Right forelimb (tissue), 1 donor: ENCODE results near the gene RETN.
A peak's percentile ranks its signal among the peaks of the same experiment; 100 is the strongest.

Experiments
- DNase-seq: peaks from one replicate; pipeline ENCODE4 v3.0.0-alpha.2; 2018

Gene RETN

DNA sequence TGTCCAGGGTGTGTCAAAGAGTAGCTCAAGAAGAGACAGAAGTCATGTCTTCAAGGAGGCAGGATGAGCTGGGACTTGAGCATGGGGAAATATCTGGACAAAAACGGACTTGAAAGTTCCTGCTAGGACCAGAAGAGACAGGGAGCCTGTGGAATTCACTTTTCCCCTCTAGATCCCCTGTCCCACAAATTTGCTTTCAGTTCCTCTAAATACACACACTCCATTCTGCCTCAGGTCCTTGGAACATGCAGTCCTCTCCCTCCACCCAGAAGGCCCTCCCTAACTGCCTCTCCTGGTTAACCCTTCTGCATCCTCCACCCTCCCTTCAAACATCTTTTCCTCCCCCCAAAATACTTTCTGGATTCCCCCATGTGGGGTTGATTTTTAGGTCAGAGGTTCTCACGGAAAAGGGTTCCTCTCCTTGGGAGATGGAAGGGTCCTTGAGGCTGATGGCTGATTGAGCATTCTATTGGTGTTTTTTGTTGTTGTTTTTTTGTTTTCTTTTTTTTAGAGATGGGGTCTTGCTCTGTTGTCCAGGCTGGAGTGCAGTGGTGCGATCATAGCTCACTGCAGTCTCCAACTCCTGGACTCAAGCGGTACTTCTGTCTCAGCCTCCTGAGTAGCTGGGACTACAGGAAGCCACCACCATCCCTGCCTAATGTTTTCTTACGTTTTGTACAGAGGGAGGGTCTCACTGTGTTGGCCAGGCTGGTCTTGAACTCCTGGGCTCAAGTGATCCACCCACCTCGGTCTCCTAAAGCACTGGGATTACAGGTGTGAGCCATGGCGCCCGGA, 6.9 kb upstream of the RETN start:
- no peak for DNase-seq

DNA sequence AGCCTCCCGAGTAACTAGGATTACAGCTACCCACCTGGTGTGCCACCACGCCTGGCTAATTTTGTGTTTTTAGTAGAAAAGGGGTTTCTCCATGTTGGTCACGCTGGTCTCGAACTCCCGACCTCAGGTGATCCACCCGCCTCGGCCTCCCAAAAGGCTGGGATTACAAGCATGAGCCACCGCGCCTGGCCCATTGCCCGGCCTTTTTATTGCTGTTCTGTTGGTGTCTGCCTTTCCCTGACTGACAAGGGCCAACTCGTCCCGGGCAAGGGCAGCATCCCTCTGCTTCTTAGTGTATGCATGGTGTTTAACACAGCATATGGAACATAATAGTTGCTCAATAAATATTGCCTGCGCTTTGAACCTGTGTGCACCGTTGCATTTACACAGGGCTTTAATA, 6.2 kb upstream of the RETN start:
- no peak for DNase-seq

DNA sequence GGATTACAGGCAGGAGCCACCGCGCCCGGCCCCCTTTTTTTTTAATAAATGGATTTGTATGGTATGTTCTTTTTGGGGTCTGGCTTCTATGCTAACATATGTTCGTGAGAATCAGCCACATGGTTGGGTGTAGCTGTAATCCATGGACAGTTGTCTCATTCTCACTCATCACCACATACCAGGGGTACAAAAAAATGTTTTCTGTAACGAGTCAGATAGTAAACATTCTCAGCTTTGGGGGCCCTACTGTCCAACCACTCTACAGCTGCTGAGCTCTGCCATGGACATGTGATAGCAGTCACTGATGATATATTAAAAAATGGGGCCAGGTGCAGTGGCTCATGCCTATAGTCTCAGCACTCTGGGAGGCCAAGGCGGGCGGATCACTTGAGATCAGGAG, 5.1 kb upstream of the RETN start:
- DNase-seq, result no peak

DNA sequence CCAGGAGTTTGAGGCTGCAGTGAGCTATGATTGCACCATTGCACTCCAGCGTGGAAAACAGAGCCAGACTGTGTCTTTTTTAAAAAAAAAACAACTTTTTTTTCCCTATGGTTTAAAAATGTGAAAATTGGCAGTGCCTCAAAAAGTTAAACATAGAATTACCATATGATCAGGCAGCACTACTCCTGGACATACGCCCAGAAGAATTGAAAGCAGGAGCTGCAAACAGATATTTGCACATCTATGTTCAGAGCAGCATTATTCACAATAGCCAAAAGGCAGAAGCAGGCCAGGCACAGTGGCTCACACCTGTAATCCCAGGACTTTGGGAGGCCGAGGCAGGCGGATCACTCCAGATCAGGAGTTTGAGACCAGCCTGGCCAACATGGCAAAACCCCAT, 3.8 kb upstream of the RETN start:
- DNase-seq, result no peak

DNA sequence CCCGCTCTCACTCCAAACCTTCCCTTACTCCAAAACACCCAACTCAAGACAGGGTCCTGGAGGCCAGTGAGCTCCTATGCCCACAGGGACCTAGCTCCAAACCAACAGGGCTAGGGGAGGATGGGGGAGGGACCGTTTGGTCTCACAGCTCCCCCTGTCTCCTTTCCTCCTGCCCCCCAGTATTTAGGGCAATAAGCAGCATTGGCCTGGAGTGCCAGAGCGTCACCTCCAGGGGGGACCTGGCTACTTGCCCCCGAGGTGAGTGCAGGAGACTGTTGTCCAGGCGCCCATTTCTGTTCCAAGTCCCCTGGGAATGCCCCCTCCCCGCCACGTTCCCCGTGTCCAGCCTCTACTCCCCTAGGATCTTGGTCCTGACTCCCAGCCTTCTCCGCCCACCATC, 792 bp downstream of the RETN start:
- DNase-seq, result no peak

DNA sequence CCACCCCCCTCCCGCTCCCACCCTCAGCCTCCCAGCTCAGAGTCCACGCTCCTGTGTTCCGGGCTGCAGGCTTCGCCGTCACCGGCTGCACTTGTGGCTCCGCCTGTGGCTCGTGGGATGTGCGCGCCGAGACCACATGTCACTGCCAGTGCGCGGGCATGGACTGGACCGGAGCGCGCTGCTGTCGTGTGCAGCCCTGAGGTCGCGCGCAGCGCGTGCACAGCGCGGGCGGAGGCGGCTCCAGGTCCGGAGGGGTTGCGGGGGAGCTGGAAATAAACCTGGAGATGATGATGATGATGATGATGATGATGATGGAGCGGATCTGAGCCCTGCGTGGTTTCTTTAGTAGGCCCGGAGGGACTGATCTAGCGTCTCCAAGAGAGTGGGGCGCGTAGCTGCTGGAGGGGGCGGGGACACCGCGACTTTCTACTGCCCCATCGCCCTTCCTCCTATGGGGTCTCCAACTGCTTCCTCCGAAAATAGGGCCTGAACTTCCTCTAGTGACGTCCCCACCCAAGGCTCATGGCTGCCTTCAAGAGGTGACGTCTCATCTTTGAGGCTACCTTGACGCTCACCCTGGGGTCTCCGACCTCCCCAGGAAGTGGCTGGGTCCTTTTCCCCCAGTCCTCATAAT, 1.4 kb downstream of the RETN start:
- DNase-seq, result no peak

DNA sequence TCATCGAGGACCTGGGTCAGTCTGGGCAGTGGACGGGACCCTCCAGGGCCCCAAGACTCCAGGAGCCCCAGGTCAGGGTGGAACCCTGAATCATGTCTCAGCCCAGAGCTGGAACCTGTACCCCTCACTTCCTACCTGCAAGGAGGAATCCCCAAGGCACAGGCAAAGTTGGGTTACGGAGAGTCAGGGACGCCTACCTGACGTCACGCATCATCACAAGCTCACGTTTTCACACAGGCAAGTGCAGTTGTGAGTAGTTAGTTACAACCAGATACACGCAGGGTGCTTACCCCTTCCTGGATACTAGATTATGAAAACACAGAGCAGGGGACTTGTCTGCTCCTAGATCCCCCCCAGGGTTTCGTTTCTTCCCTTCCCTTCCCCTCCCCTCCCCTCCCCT, 1.9 kb downstream of the RETN start:
- DNase-seq, result no peak

DNA sequence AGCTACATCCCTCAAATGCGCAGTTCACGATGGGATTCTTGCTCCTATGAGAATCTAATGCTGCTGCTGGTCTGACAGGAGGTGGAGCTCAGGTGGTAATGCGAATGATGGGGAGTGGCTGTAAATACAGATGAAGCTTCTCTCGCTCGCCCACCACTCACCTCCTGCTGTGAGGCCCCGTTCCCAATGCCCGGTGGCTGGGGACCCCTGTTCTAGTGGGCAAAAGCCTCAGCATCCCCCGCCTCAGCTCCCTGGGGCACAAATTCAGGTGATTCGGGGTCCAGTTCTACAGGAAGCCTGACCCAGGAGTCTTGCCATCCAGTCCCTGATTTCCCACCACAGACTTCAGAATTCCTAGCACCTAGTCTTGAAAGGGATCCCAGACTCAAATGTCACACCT, 3.7 kb downstream of the RETN start:
- DNase-seq, result no peak

DNA sequence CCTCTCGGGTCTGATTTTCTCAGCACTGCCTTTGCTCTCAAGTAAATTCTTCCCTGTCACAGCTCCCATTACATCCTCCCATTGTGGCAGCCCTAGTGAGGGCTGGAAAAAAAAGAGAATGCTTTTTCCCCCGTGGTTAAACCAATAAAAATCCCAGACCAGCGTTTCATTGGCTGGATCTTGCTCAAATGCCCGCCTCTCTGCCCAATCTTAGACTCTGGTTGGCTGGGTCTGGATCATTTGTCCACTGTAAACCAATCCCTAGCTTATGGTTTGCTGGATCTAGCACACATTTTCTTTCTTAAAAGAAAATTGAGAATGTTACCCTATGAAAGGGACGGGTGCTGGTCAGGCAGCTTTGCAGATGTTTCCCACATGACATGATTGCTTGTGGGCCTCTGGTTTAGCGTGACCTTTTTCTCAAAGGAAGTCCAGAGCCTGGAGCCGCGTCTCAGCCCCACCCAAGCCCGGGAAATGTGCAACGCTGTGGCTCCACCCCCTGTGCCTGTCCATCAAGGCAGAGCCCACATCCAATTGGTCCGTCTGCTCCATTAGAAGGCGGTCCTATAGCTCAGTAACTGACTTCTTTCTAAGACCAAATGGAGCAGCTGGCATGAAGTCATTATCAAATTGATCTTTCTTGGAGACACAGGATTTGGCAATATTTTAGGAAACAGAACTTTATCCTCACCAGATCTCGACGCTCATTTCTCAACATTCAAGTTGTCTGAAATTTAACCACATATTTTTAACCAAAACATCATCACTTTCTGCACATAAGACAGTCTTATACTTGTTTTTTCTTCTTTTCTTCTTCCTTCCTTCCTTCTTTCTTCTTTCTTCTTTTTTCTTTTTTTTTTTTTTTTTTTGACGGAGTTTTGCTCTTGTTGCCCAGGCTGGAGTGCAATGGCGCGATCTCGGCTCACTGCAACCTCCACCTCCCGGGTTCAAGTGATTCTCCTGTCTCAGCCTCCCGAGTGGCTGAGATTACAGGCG, 5.5 kb downstream of the RETN start:
- peak; percentile 66 for DNase-seq

DNA sequence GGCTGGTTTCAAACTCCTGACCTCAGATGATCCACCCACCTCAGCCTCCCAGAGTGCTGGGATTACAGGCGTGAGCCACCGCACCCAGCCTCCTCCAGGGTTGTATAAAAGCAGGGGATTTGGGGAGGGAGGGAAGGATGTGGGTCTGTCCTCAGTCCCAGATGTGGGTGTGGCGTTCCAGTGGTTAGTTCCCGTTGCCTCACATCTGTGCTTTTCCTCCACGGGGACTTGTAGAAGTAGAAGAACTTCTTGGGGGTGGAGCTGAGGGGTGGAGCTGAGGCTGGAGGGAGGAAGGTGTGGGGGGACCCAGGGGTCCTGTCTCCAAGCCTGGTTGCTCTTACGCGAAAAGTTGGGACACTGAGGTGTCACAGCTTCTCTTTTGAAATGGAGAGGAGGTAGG, 7.5 kb downstream of the RETN start:
- no peak for DNase-seq

DNA sequence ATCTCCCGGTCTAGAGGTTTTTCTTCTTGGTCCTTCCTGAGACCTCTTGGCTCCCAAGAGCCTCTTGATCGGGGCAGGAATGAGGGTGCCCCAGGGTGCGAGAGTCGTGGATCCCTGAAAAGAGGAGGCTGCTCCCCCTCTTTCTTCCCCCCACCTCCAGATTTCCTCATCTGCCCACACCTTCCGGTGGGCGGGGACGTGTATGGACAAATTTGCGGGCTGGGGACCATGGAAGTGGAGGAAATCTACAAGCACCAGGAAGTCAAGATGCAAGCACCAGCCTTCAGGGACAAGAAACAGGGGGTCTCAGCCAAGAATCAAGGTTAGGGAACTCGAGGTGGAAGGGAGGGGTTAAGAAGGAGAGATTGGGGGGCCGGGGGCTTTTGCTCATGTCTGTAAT, 8.0 kb downstream of the RETN start, which contains the start of gene MCEMP1:
MCEMP1 (plus strand) TSS at position 237 of the 400 bp plus-strand sequence; CDS start at position 268, 31 bp downstream.
- DNase-seq, result no peak

DNA sequence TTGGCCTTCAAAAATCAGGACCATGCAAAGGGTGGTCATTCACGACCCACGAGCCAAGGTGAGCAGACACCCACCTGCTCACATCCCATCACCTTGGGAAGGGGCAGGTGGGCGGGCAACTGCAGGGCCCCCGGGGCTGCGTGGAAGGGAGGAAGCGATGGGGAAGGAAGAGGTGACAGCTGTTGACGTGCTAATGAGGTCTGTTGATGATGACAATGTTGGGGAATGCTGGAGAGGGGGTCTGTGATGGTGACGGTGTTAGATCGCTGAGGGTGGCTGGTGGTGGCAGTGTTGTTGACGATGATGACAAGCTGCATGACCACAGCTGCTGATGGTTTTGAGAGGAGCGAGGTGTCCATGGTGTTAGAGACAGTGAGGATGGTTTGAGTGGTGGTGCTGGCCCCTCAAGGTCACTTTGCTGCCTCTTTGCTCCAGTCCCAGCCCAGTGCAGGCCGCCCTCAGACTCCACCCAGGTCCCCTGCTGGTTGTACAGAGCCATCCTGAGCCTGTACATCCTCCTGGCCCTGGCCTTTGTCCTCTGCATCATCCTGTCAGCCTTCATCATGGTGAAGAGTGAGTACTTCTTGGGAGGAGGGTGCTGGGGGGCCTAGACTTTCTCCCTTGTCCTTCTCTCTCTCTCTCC, 8.9 kb downstream of the RETN start:
- no peak for DNase-seq

DNA sequence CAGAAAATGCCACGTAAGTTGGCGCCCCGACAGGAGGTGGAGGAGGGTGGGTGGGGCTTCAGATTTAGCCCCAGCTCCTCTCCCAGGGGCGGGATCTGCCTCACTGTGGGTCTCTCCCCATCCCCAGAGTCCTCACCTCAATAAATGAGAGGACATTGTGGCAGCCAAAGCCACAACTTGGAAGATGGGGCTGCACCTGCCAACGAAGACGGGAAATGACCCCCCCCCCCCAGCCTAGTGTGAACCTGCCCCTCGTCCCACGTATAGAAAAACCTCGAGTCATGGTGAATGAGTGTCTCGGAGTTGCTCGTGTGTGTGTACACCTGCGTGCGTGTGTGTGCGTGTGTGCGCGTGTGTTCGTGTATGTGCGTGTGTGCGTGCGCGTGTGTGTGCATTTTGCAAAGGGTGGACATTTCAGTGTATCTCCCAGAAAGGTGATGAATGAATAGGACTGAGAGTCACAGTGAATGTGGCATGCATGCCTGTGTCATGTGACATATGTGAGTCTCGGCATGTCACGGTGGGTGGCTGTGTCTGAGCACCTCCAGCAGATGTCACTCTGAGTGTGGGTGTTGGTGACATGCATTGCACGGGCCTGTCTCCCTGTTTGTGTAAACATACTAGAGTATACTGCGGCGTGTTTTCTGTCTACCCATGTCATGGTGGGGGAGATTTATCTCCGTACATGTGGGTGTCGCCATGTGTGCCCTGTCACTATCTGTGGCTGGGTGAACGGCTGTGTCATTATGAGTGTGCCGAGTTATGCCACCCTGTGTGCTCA, 10.3 kb downstream of the RETN start:
- no peak for DNase-seq

DNA sequence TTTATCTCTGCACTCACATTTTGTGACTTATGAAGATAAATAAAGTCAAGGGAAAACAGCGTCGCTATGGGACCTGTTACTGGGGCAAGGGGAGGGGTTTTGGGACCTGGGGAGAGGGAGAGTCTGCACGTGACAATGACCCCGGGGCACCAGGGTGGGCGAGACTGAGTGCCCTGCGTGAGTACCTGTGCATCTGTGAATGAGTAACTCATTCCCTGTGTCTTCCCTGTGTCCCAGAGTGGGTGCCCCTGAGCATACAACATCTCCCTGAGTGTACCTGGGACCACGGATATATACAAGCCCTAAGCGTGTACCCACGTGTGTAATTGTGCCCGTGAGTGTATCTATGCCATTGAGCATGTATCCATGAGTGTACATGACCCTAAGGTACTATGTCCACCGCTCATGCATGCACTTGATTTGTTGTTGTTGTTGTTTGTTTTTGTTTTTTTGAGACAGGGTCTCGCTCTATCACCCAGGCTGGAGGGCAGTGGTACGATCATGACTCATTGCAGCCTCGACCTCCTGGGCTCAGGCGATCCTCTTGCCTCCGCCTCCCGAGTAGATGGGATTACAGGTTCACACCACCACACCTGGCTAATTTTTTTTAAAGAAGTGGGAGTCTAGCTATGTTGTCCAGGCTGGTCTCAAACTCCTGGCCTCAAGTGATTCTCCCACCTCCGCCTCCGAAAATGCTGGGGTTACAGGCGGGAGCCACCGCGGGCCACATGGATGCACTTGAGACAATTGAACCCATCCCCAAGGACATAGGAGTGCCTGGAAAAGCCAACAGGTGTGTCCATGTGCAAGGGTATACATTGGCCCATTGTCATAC, 11.1 kb downstream of the RETN start:
- DNase-seq, result no peak

DNA sequence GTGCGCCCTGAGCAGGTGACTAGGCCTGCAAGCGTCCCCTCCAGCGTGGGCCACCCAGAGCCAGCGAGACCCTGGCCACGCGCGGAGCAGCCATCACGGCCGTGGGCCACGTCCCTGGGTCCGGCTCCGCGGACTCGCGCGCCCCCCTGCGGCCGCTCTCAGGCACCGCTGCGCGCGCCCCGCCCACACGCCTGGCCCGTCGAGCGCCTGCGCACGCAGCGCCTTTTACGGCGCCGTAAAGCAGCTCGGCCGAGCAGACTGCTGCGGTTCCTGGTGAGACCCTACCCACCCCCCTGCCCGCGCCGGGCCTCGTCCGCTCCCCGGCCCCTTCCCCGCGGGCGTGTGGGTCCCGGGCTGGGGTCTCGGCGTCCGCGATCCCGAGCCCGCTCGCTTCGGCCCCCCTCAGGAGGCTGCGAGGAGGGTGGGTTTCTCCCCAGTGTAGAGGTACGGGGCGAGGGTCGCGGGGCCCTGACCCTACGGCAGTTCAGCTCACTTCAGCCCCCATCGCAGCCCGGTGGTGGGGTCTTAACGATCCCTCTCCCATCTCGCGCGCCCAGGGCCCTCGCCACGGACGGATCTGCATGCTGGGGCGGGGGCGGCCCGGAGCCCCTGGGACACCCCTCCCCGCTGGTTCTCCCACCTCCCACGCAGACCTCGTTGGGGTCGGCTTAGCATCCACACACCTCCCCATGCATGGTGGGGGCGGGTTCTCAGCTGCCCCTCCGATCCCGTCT, 11.9 kb downstream of the RETN start, which contains the start of gene TRAPPC5:
TRAPPC5 (plus strand) TSS at position 228 of the 734 bp plus-strand sequence. CDS start 1,421 bp downstream, outside the sequence.
- peak; percentile 90 for DNase-seq

DNA sequence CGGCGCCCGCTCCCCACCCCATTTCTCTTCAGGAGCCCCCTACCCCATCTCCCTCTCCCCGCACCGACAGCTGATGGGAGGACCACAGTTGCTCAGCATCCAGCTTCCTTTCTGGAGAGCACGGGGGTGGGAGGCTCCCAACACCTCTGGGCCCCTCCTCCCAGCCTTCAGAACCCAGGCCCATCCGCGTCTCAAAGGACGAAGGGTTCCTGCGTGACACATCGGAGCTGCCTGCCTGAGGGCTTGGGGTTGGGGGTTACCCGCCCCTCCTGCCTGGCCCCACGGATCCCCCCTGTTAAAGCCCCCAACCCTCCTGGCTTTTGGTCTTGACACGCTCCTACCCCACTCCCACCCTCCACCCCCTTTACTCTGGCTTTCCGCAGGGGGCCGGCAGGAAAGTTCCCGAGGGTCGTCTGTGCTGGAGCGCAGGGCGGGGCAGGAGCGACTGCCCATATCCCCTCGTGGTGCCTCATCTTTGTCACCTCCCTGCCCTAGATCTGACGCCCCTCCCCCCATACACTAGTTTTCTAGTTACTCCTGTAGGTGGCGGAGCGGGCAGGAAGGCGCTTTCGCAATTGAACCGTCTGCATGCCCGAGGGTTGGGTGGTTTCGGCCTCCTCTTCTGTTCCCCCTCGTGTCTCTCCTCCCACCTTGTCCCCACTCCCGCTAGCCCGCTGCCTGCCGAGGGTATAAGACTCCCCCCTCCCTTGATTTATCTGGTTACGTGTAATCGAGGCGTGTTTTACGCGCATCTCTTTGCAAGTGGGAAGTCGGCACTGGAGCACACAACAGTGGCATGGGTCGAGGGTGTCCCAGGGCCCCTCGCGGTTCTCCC, 12.7 kb downstream of the RETN start:
- peak; percentile 71 for DNase-seq

DNA sequence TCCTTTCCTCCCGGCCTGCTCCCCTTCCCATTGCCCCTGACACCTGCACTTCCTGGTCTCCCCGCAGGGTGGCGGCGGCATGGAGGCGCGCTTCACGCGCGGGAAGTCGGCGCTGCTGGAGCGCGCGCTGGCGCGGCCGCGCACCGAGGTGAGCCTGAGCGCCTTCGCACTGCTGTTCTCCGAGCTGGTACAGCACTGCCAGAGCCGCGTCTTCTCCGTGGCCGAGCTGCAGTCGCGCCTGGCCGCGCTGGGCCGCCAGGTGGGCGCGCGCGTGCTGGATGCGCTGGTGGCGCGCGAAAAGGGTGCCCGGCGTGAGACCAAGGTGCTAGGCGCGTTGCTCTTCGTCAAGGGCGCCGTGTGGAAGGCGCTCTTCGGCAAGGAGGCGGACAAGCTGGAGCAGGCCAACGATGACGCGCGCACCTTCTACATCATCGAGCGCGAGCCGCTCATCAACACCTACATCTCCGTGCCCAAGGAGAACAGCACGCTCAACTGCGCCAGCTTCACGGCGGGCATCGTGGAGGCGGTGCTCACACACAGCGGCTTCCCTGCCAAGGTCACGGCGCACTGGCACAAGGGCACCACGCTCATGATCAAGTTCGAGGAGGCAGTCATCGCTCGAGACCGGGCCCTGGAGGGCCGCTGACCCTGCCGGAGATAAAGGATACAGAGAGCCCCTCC, 13.5 kb downstream of the RETN start:
- DNase-seq, result no peak
